ENCODE data around the gene KCNK5. TPM values are rescaled to one million over a fixed set of nuclear protein-coding genes. Genes with fewer than 3 reads are reported as not detected.

KCNK5 gene
- total and polyA plus RNA-seq, 2 of the 8 experiments (the other 6 are each of a cell fraction or from before 2014, with no cell fraction given) = 20.9 to 44.3 TPM

DNA sequence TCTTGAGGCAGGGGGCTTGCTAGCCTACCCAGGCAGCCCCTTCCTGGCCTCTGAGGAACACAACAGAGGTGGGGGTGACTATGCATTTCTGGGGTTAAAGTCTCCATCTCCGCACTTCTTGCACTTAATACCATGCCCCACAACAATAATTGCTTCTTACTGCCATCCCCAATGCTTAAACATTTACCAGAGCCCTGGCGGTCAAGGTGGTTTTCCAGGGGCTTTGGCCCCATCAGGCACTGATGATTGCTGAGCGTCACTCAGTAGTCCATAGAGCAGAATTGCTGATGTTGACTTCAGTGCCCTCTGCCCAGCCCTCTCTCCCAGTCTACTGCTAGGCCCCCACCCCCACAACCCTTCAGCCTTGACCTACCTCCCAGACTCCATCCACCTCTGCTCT, 32.5 kb upstream of the KCNK5 start (continued):
- TF ChIP-seq, protein P1, sequence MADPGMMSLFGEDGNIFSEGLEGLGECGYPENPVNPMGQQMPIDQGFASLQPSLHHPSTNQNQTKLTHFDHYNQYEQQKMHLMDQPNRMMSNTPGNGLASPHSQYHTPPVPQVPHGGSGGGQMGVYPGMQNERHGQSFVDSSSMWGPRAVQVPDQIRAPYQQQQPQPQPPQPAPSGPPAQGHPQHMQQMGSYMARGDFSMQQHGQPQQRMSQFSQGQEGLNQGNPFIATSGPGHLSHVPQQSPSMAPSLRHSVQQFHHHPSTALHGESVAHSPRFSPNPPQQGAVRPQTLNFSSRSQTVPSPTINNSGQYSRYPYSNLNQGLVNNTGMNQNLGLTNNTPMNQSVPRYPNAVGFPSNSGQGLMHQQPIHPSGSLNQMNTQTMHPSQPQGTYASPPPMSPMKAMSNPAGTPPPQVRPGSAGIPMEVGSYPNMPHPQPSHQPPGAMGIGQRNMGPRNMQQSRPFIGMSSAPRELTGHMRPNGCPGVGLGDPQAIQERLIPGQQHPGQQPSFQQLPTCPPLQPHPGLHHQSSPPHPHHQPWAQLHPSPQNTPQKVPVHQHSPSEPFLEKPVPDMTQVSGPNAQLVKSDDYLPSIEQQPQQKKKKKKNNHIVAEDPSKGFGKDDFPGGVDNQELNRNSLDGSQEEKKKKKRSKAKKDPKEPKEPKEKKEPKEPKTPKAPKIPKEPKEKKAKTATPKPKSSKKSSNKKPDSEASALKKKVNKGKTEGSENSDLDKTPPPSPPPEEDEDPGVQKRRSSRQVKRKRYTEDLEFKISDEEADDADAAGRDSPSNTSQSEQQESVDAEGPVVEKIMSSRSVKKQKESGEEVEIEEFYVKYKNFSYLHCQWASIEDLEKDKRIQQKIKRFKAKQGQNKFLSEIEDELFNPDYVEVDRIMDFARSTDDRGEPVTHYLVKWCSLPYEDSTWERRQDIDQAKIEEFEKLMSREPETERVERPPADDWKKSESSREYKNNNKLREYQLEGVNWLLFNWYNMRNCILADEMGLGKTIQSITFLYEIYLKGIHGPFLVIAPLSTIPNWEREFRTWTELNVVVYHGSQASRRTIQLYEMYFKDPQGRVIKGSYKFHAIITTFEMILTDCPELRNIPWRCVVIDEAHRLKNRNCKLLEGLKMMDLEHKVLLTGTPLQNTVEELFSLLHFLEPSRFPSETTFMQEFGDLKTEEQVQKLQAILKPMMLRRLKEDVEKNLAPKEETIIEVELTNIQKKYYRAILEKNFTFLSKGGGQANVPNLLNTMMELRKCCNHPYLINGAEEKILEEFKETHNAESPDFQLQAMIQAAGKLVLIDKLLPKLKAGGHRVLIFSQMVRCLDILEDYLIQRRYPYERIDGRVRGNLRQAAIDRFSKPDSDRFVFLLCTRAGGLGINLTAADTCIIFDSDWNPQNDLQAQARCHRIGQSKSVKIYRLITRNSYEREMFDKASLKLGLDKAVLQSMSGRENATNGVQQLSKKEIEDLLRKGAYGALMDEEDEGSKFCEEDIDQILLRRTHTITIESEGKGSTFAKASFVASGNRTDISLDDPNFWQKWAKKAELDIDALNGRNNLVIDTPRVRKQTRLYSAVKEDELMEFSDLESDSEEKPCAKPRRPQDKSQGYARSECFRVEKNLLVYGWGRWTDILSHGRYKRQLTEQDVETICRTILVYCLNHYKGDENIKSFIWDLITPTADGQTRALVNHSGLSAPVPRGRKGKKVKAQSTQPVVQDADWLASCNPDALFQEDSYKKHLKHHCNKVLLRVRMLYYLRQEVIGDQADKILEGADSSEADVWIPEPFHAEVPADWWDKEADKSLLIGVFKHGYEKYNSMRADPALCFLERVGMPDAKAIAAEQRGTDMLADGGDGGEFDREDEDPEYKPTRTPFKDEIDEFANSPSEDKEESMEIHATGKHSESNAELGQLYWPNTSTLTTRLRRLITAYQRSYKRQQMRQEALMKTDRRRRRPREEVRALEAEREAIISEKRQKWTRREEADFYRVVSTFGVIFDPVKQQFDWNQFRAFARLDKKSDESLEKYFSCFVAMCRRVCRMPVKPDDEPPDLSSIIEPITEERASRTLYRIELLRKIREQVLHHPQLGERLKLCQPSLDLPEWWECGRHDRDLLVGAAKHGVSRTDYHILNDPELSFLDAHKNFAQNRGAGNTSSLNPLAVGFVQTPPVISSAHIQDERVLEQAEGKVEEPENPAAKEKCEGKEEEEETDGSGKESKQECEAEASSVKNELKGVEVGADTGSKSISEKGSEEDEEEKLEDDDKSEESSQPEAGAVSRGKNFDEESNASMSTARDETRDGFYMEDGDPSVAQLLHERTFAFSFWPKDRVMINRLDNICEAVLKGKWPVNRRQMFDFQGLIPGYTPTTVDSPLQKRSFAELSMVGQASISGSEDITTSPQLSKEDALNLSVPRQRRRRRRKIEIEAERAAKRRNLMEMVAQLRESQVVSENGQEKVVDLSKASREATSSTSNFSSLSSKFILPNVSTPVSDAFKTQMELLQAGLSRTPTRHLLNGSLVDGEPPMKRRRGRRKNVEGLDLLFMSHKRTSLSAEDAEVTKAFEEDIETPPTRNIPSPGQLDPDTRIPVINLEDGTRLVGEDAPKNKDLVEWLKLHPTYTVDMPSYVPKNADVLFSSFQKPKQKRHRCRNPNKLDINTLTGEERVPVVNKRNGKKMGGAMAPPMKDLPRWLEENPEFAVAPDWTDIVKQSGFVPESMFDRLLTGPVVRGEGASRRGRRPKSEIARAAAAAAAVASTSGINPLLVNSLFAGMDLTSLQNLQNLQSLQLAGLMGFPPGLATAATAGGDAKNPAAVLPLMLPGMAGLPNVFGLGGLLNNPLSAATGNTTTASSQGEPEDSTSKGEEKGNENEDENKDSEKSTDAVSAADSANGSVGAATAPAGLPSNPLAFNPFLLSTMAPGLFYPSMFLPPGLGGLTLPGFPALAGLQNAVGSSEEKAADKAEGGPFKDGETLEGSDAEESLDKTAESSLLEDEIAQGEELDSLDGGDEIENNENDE (IDR thresholded peaks at IDR 0.05; ENCODE audit: insufficient replicate concordance, low read length) = no peak
- TF ChIP-seq ZNF274 (IDR thresholded peaks at IDR 0.05; ENCODE audit: borderline replicate concordance, extremely low read depth, low read length) (no peak), CBX8 (IDR thresholded peaks at IDR 0.05; ENCODE audit: borderline replicate concordance, low read depth, low read length) (no peak), NRF1 (IDR thresholded peaks at IDR 0.05; ENCODE audit: low read depth, low read length) (no peak), FOSL1 (IDR thresholded peaks at IDR 0.05; ENCODE audit: insufficient read depth, low read depth, low read length) (no peak), RAD21 (IDR thresholded peaks at IDR 0.05 in 1 of 2, conservative IDR thresholded peaks at IDR 0.05 in 1 of 2; ENCODE audit: low read depth in 2 of 2, low read length in 2 of 2) (no peak), KDM1A (IDR thresholded peaks at IDR 0.05; ENCODE audit: borderline replicate concordance, low read length) (no peak), BCL11A (IDR thresholded peaks at IDR 0.05; ENCODE audit: low read depth in 2 of 2, low read length in 2 of 2) (no peak), SP4 (IDR thresholded peaks at IDR 0.05; ENCODE audit: low read length) (no peak), CTBP2 (IDR thresholded peaks at IDR 0.05; ENCODE audit: borderline replicate concordance, insufficient read depth, insufficient read length, low read length) (no peak)
- TF ChIP-seq, protein P2, sequence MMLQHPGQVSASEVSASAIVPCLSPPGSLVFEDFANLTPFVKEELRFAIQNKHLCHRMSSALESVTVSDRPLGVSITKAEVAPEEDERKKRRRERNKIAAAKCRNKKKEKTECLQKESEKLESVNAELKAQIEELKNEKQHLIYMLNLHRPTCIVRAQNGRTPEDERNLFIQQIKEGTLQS (IDR thresholded peaks at IDR 0.05; ENCODE audit: insufficient read depth, low read depth, low read length) = no peak
